Loucy (cell line): Measurements from ENCODE around the gene GRP.

Experiments used
- H2AFZ ChIP-seq: fragments of 200-600 bp; sonication (generic); 2 replicates; pipeline ENCODE4 v1.6.0; 2016; ENCODE audit warnings: antibody characterized with exemption, mild to moderate bottlenecking, low read length, moderate library complexity
- H3F3A ChIP-seq: fragments of 200-600 bp; 2 replicates; pipeline ENCODE4 v1.6.0; 2016; ENCODE audit warnings: antibody characterized with exemption, low read depth, mild to moderate bottlenecking
- H3K27me3 ChIP-seq: fragments of 200-600 bp; sonication (generic); 2 replicates; pipeline ENCODE4 v1.6.1; 2014; ENCODE audit warnings: low read length, mild to moderate bottlenecking; ENCODE audit not compliant: insufficient read depth, poor library complexity, severe bottlenecking
- H3K36me3 ChIP-seq: fragments of 200-600 bp; sonication (generic); 2 replicates; pipeline ENCODE4 v1.6.1; 2016; ENCODE audit warnings: low read length; ENCODE audit not compliant: insufficient read depth
- H3K4me1 ChIP-seq: fragments of 200-600 bp; sonication (generic); 2 replicates; pipeline ENCODE4 v1.5.1; 2014; ENCODE audit warnings: low read length, mild to moderate bottlenecking; ENCODE audit not compliant: insufficient read depth, poor library complexity, severe bottlenecking
- H3K4me2 ChIP-seq: fragments of 200-600 bp; sonication (generic); 2 replicates; pipeline ENCODE4 v1.6.0; 2014; ENCODE audit warnings: antibody characterized with exemption, low read length, low read depth, mild to moderate bottlenecking; ENCODE audit not compliant: poor library complexity, severe bottlenecking
- H3K4me3 ChIP-seq: fragments of 200-600 bp; sonication (generic); 2 replicates; pipeline ENCODE4 v1.5.1; 2014; ENCODE audit warnings: low read length, mild to moderate bottlenecking, mixed read lengths; ENCODE audit not compliant: poor library complexity, severe bottlenecking
- H3K79me2 ChIP-seq: fragments of 200-600 bp; sonication (generic); 2 replicates; pipeline ENCODE4 v1.6.1; 2014; ENCODE audit warnings: low read length; ENCODE audit not compliant: insufficient read depth
- H3K9ac ChIP-seq: fragments of 200-600 bp; sonication (generic); 2 replicates; pipeline ENCODE4 v1.6.0; 2014; ENCODE audit warnings: mild to moderate bottlenecking, low read depth, low read length, moderate library complexity; ENCODE audit not compliant: poor library complexity, severe bottlenecking
- H3K9me2 ChIP-seq: fragments of 200-600 bp; sonication (generic); replicated peaks from 2 replicates; pipeline ENCODE4 v1.6.1; 2016; ENCODE audit warnings: low read depth, low read length, mixed read lengths
- H3K9me3 ChIP-seq: fragments of 200-600 bp; sonication (generic); 2 replicates; pipeline ENCODE4 v1.6.1; 2014; ENCODE audit warnings: mild to moderate bottlenecking, antibody characterized with exemption, low read length, low read depth; ENCODE audit not compliant: insufficient read depth
- H4K20me1 ChIP-seq: fragments of 200-600 bp; sonication (generic); 2 replicates; pipeline ENCODE4 v1.6.0; 2014; ENCODE audit warnings: antibody characterized with exemption, low read length, mild to moderate bottlenecking; ENCODE audit not compliant: insufficient read depth, poor library complexity, severe bottlenecking
- CTCF ChIP-seq: fragments of 200-600 bp; sonication (generic); conservative IDR thresholded peaks from 2 replicates; pipeline ENCODE4 v1.5.1; 2014; ENCODE audit warnings: mild to moderate bottlenecking, antibody characterized with exemption, low read length
- EZH2phosphoT487 ChIP-seq: fragments of 200-600 bp; IDR thresholded peaks from 2 replicates; pipeline ENCODE4 v1.6.1; 2018; ENCODE audit warnings: antibody characterized with exemption, mild to moderate bottlenecking, moderate library complexity, borderline replicate concordance

Gene GRP

DNA sequence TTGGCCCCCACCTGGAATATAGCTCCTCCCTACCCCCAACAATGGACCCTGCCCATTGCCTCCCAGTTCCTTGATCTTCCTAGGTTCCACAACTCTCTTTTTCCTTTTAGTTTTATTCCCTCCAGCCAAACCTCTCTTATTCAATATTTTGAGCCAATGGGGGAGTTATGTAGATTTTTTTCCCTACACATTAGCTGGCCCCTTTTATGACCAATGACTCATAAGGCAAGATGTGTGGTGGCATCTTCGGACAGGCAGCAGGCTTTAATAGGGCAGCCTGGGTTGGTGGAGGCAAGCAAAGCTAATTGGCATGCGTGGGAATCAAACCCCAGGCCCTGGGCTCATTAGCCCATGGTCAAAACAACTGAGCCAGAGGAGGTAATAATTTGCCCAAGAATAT lies 9.2 kb downstream of the GRP start:
- TF ChIP-seq CTCF (no peak), EZH2phosphoT487 (no peak)
- H3K27me3 ChIP-seq, result peaks cover 14% of the 10 kb centered on the region
- no peaks in the 10 kb centered on the region for H3K79me2 ChIP-seq
- no peak overlapping the region for H3K9ac ChIP-seq
- no peaks in the 10 kb centered on the region for H3K9me3 ChIP-seq
- no peaks in the 10 kb centered on the region for H4K20me1 ChIP-seq
- no peak overlapping the region for H3K4me2 ChIP-seq
- H3K4me3 ChIP-seq, result no peak overlapping the region
- no peaks in the 10 kb centered on the region for H3K4me1 ChIP-seq
- H3K9me2 ChIP-seq, result no peaks in the 10 kb centered on the region
- H2AFZ ChIP-seq, result no peak overlapping the region
- H3F3A ChIP-seq, result no peaks in the 10 kb centered on the region
- no peaks in the 10 kb centered on the region for H3K36me3 ChIP-seq

DNA sequence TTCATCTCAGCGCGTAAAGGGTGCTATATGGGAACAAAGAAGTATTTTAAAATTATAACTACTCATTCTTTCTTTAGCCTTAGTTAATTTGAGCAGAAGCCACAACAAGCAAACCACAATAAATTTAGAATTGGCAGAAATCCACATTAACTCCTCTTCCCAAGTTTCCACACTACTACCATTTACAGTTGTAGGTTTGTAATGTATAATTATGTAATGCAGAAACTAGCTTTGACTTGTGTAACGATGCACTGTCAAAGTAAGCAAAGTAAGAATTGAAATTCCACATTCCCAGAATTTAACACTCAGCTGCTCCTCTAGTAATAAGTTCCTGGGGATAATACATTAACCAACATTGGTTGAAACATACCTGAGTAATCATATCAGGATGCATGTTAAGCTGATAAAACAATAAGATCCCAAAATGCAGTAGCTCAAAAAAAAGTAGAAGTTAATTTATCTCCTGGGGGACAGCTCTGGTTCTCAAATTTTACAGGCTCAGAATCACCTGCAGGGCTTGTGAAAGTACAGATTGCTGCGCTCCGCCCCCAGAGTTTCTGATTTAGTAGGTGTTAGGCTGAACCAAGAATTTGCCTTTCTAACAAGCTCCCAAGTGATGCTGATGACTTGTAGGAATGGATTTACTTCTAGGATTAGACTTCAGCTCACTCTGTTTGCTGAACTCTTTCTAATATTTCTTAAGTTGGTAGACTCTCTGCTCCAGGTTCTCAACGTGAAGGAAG lies 9.9 kb downstream of the GRP start:
- no peaks in the 10 kb centered on the region for H3K36me3 ChIP-seq
- no peak overlapping the region for H3K4me2 ChIP-seq
- no peaks in the 10 kb centered on the region for H4K20me1 ChIP-seq
- no peaks in the 10 kb centered on the region for H3K9me3 ChIP-seq
- no peak overlapping the region for H3K4me3 ChIP-seq
- H3K4me1 ChIP-seq, result no peaks in the 10 kb centered on the region
- peaks cover 14% of the 10 kb centered on the region for H3K27me3 ChIP-seq
- H2AFZ ChIP-seq, result no peak overlapping the region
- H3K9me2 ChIP-seq, result no peaks in the 10 kb centered on the region
- H3K79me2 ChIP-seq, result no peaks in the 10 kb centered on the region
- H3K9ac ChIP-seq, result no peak overlapping the region
- TF ChIP-seq EZH2phosphoT487, result no peak
- no peak for TF ChIP-seq CTCF
- no peaks in the 10 kb centered on the region for H3F3A ChIP-seq

DNA sequence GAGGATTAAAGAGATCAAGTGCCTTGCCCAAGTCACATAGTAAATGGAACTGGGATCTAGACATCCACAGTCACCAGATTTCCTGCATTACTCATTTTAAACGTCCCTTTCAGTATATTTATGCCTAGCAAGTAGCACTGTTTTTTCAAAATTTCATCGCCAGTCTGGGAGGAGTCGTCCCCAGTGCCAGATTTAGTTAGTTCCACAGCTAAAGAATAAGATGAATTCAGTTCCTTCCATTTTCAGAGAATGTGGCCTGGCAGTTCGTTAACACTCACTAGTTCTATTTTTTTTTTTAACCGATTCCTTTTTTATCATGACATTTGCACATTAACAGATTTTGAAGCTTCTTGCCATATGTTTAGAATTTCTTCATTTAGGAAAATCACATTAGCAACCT lies 11.2 kb downstream of the GRP start:
- no peaks in the 10 kb centered on the region for H3K4me1 ChIP-seq
- H2AFZ ChIP-seq, result no peak overlapping the region
- H3F3A ChIP-seq, result no peaks in the 10 kb centered on the region
- H3K4me2 ChIP-seq, result no peak overlapping the region
- H3K9me3 ChIP-seq, result no peaks in the 10 kb centered on the region
- H3K27me3 ChIP-seq, result peaks cover 14% of the 10 kb centered on the region
- H3K9me2 ChIP-seq, result no peaks in the 10 kb centered on the region
- no peaks in the 10 kb centered on the region for H3K79me2 ChIP-seq
- H3K4me3 ChIP-seq, result no peak overlapping the region
- H3K36me3 ChIP-seq, result no peaks in the 10 kb centered on the region
- no peaks in the 10 kb centered on the region for H4K20me1 ChIP-seq
- no peak overlapping the region for H3K9ac ChIP-seq
- TF ChIP-seq EZH2phosphoT487 (no peak), CTCF (no peak)
